HepG2 (cell line): Measurements from ENCODE around the gene CCDC106. TPM values are rescaled to one million over a fixed set of nuclear protein-coding genes. Genes with fewer than 3 reads are reported as not detected.
A peak's percentile ranks its signal among the peaks of the same experiment; 100 is the strongest.

Source experiments
- FIP1L1 ChIP-seq: fragments of 200-400 bp; formaldehyde crosslinking; IDR thresholded peaks from 2 replicates; pipeline ENCODE4 v1.6.1; 2018; ENCODE audit warnings: low read depth, mild to moderate bottlenecking, low read length, moderate library complexity, borderline replicate concordance; ENCODE audit not compliant: insufficient read depth
- MNT ChIP-seq: fragments of 450-650 bp; IDR thresholded peaks from 2 replicates; pipeline ENCODE4 v1.6.1; 2016
- MTA1 ChIP-seq: sonication (generic); formaldehyde crosslinking; IDR thresholded peaks from 2 replicates; pipeline ENCODE4 v1.4.0; 2020; ENCODE audit warnings: missing genetic modification reagents, mild to moderate bottlenecking, borderline replicate concordance
- PAXIP1 ChIP-seq: sonication (generic); formaldehyde crosslinking; conservative IDR thresholded peaks from 2 replicates; pipeline ENCODE4 v1.4.0; 2020; ENCODE audit warnings: mild to moderate bottlenecking, missing genetic modification reagents, moderate library complexity
- POLR2A ChIP-seq, 2 experiments: IDR thresholded peaks; 2 replicates each; pipeline ENCODE4 v1.6.1; 2011; ENCODE audit warnings: low read depth in 2 of 2, low read length in 2 of 2, mild to moderate bottlenecking in 1 of 2, moderate library complexity in 1 of 2; ENCODE audit not compliant: insufficient read depth in 1 of 2
- RFXANK ChIP-seq: IDR thresholded peaks from 2 replicates; pipeline ENCODE4 v1.6.1; 2016
- SP4 ChIP-seq: sonication (generic); formaldehyde crosslinking; IDR thresholded peaks from 2 replicates; pipeline ENCODE4 v1.8.1; 2023; ENCODE audit warnings: mild to moderate bottlenecking, missing genetic modification reagents
- TGIF2 ChIP-seq: IDR thresholded peaks from 2 replicates; pipeline ENCODE4 v1.6.1; 2016; ENCODE audit warnings: control low read depth, missing compliant biosample characterization
- ZNF205 ChIP-seq: IDR thresholded peaks from 2 replicates; pipeline ENCODE4 v1.6.1; 2018; ENCODE audit warnings: missing biosample characterization, missing genetic modification reagents
- ZNF564 ChIP-seq: sonication (generic); formaldehyde crosslinking; IDR thresholded peaks from 2 replicates; pipeline ENCODE4 v1.8.1; 2023; ENCODE audit warnings: mild to moderate bottlenecking, missing genetic modification reagents
- ZNF687 ChIP-seq: sonication (generic); formaldehyde crosslinking; IDR thresholded peaks from 2 replicates; pipeline ENCODE4 v1.5.1; 2020; ENCODE audit warnings: mild to moderate bottlenecking, missing genetic modification reagents, moderate library complexity
- polyA plus RNA-seq, 8 experiments: library from polyadenylated mRNA; depleted of rRNA in 3 of 8; stranded (reverse) in 7 of 8; unstranded in 1 of 8; fragments of >200 nt; fragmentation: Illumina TruSeq in 4 of 8; extraction: Trizol in 4 of 8; gene quantifications; 2 replicates each; pipeline versions ENCODE4 v1.2.1 to v1.2.3, GENCODE V29; 2011 to 2016; ENCODE audit warnings: low read depth in 4 of 8, missing spikeins in 1 of 8, mixed read lengths in 1 of 8; ENCODE audit not compliant: insufficient read depth in 1 of 8
- total RNA-seq, 5 experiments: library from RNA; depleted of rRNA; stranded (reverse); fragments of >200 nt; fragmentation: Illumina TruSeq; extraction: Trizol; gene quantifications; 2 replicates each; pipeline ENCODE4 v1.2.3, GENCODE V29; 2016; ENCODE audit warnings: low read depth in 1 of 5
- TF ChIP-seq, protein P1 (sequence below): sonication (generic); formaldehyde crosslinking; IDR thresholded peaks from 2 replicates; pipeline ENCODE4 v1.9.0; 2021; ENCODE audit warnings: mild to moderate bottlenecking, missing genetic modification reagents

Gene CCDC106
- total and polyA plus RNA-seq, 2 of the 13 experiments (the other 11 are each of a cell fraction or from before 2014, with no cell fraction given): 4.7 to 8.8 TPM

DNA sequence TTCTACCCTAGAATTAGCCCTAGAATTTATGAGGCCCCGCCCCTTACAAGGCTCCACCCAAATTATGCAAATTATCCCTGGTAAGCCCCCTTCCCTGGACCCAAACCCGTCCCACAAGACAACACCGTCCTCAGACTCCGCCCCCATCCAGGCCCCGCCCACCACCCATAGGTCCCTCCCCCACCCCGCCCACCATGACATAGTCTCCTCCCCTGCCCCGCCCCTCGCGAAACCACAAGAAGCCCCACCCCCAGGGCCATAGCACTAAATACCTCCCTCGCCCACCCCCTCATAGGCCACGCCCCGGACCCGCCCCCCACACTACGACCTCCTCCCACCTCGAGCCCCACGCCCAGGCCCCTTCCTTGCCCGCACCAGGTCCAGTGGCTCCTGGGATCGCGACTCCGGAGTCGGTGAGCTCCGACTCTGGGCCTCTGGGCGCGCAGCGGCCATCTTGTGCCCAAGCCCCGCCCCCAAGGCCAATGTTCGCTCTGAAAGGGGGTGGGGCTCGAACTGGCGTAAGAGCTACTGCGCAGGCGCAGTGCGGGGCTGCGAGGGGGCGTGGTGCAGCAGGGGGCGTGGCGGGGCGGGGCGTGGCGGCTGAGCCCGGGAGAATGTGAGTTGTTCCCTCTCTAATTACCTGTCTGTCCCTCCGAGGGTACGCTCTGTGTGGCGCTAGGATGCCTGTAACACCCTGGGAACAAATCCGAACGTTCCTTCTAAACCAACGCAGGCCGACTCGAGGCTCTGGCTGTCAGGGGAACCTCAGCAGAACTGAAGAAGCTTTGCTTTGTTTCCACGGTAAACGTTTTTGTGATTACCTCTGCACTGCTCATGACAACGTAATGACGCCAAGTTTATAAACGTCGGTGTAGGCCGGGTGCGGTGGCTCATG lies 23.7 kb upstream of the CCDC106 start, which contains the start of gene ZNF784 (continued):
- TF ChIP-seq TGIF2 (0 out of 2 replicates have a peak, but pooled peaks have one; percentile 26), RFXANK (CRISPR knock-in tag) (no peak), ZNF687 (peak; percentile 63), PAXIP1 (CRISPR knock-in tag) (0 out of 2 replicates have a peak, but pooled peaks have one; percentile 22), FIP1L1 (no peak), POLR2A (IDR thresholded peaks at IDR 0.05; ENCODE audit: insufficient read depth in 1 of 2, low read depth in 2 of 2, low read length in 2 of 2) (peak; percentile 74 to 88), SP4 (CRISPR knock-in tag) (peak; percentile 89), ZNF205 (CRISPR knock-in tag) (no peak), MNT (0 out of 2 replicates have a peak, but pooled peaks have one; percentile 14), MTA1 (CRISPR knock-in tag) (0 out of 2 replicates have a peak, but pooled peaks have one; percentile 37), ZNF564 (CRISPR knock-in tag) (peak; percentile 34; the same call in 1 of the 2 replicates)
- TF ChIP-seq, protein P1, sequence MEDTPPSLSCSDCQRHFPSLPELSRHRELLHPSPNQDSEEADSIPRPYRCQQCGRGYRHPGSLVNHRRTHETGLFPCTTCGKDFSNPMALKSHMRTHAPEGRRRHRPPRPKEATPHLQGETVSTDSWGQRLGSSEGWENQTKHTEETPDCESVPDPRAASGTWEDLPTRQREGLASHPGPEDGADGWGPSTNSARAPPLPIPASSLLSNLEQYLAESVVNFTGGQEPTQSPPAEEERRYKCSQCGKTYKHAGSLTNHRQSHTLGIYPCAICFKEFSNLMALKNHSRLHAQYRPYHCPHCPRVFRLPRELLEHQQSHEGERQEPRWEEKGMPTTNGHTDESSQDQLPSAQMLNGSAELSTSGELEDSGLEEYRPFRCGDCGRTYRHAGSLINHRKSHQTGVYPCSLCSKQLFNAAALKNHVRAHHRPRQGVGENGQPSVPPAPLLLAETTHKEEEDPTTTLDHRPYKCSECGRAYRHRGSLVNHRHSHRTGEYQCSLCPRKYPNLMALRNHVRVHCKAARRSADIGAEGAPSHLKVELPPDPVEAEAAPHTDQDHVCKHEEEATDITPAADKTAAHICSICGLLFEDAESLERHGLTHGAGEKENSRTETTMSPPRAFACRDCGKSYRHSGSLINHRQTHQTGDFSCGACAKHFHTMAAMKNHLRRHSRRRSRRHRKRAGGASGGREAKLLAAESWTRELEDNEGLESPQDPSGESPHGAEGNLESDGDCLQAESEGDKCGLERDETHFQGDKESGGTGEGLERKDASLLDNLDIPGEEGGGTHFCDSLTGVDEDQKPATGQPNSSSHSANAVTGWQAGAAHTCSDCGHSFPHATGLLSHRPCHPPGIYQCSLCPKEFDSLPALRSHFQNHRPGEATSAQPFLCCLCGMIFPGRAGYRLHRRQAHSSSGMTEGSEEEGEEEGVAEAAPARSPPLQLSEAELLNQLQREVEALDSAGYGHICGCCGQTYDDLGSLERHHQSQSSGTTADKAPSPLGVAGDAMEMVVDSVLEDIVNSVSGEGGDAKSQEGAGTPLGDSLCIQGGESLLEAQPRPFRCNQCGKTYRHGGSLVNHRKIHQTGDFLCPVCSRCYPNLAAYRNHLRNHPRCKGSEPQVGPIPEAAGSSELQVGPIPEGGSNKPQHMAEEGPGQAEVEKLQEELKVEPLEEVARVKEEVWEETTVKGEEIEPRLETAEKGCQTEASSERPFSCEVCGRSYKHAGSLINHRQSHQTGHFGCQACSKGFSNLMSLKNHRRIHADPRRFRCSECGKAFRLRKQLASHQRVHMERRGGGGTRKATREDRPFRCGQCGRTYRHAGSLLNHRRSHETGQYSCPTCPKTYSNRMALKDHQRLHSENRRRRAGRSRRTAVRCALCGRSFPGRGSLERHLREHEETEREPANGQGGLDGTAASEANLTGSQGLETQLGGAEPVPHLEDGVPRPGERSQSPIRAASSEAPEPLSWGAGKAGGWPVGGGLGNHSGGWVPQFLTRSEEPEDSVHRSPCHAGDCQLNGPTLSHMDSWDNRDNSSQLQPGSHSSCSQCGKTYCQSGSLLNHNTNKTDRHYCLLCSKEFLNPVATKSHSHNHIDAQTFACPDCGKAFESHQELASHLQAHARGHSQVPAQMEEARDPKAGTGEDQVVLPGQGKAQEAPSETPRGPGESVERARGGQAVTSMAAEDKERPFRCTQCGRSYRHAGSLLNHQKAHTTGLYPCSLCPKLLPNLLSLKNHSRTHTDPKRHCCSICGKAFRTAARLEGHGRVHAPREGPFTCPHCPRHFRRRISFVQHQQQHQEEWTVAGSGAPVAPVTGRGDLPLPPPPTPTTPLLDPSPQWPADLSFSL (CRISPR knock-in tag): no peak
